C4-2B (cell line): ENCODE data around the gene LCNL1.

ENCODE experiments used
- CTCF ChIP-seq: fragments of 450-650 bp; conservative IDR thresholded peaks from 2 replicates; pipeline ENCODE4 v1.5.1; 2017; ENCODE audit warnings: mild to moderate bottlenecking
- ZFX ChIP-seq: fragments of 450-650 bp; IDR thresholded peaks from 2 replicates; pipeline ENCODE4 v1.6.1; 2017

- no peak for TF ChIP-seq CTCF
- no peak for TF ChIP-seq ZFX
Measured at GRCh38 chr9:136958898-136959850, 23.6 kb upstream of the LCNL1 start.
